Keratinocyte (primary cell): ENCODE results near the gene COX6B2. TPM values are rescaled to one million over a fixed set of nuclear protein-coding genes. Genes with fewer than 3 reads are reported as not detected.

Source experiments
- DNase-seq: peaks from one replicate; pipeline ENCODE4 v3.0.0-alpha.2; 2011; ENCODE audit warnings: low read depth, missing footprints, low spot score
- FAIRE-seq: peaks from 2 replicates; lab custom pipeline; 2011; peaks lifted over from hg19 to GRCh38; lab: Jason Lieb, UNC
- H2AFZ ChIP-seq: 2 replicates; pipeline ENCODE4 v1.6.0; 2012; ENCODE audit warnings: low read length, control low read depth, inconsistent platforms; ENCODE audit not compliant: control insufficient read depth
- H3K27ac ChIP-seq: 2 replicates; pipeline ENCODE4 v1.5.1; 2011; ENCODE audit warnings: low read length; ENCODE audit not compliant: control insufficient read depth, insufficient read depth
- H3K27me3 ChIP-seq: 3 replicates; pipeline ENCODE4 v1.6.0; 2011; ENCODE audit warnings: low read length; ENCODE audit not compliant: control insufficient read depth, insufficient read depth; ENCODE audit errors: extremely low read depth
- H3K36me3 ChIP-seq, 2 experiments: 2 replicates in 1 of 2; 3 replicates in 1 of 2; pipeline ENCODE4 v1.5.1; 2011; ENCODE audit warnings: low read length in 2 of 2, mild to moderate bottlenecking in 1 of 2; ENCODE audit not compliant: control insufficient read depth in 2 of 2, insufficient read depth in 2 of 2; ENCODE audit errors: extremely low read depth in 1 of 2
- H3K4me1 ChIP-seq: 3 replicates; pipeline ENCODE4 v1.5.1; 2011; ENCODE audit warnings: low read length; ENCODE audit not compliant: control insufficient read depth, insufficient read depth; ENCODE audit errors: extremely low read depth
- H3K4me2 ChIP-seq: 3 replicates; pipeline ENCODE4 v1.6.0; 2011; ENCODE audit warnings: low read depth, low read length; ENCODE audit not compliant: control insufficient read depth, insufficient read depth; ENCODE audit errors: extremely low read depth
- H3K4me3 ChIP-seq, 3 experiments: fragments of 200-600 bp in 1 of 3; sonication (generic) in 1 of 3; 2 replicates in 2 of 3; 3 replicates in 1 of 3; pipeline ENCODE4 v1.5.1; 2011 to 2016; ENCODE audit warnings: low read length in 3 of 3, mild to moderate bottlenecking in 3 of 3, control low read depth in 2 of 3, inconsistent platforms in 1 of 3, low read depth in 1 of 3, mixed read lengths in 1 of 3, mixed run types in 1 of 3, moderate library complexity in 1 of 3; ENCODE audit not compliant: control insufficient read depth in 2 of 3, insufficient read depth in 2 of 3; ENCODE audit errors: extremely low read depth in 1 of 3
- H3K79me2 ChIP-seq: 2 replicates; pipeline ENCODE4 v1.6.0; 2012; ENCODE audit warnings: low read length; ENCODE audit not compliant: control insufficient read depth, insufficient read depth
- H3K9ac ChIP-seq: 3 replicates; pipeline ENCODE4 v1.6.0; 2011; ENCODE audit warnings: low read length; ENCODE audit not compliant: control insufficient read depth, insufficient read depth; ENCODE audit errors: extremely low read depth
- H3K9me1 ChIP-seq: 3 replicates; pipeline ENCODE4 v1.6.0; 2011; ENCODE audit warnings: low read length; ENCODE audit not compliant: control insufficient read depth, insufficient read depth; ENCODE audit errors: extremely low read depth
- H3K9me3 ChIP-seq: 2 replicates; pipeline ENCODE4 v1.5.1; 2012; ENCODE audit warnings: low read depth, low read length; ENCODE audit not compliant: control insufficient read depth
- H4K20me1 ChIP-seq: 3 replicates; pipeline ENCODE4 v1.6.0; 2011; ENCODE audit warnings: low read length; ENCODE audit not compliant: control insufficient read depth, insufficient read depth; ENCODE audit errors: extremely low read depth
- EZH2 ChIP-seq: IDR thresholded peaks from one replicate; pipeline ENCODE4 v1.6.1; 2012; ENCODE audit warnings: inconsistent platforms, mild to moderate bottlenecking, low read length, moderate library complexity
- dilution Hi-C: fragments of 300-500 bp; cut with MboI; formaldehyde crosslinking; loops from one replicate; pipeline ENCODE4 v1.7.0; 2020; ENCODE audit warnings: low sequenced_read_pairs; ENCODE audit not compliant: extremely low pct_ligation_motif_present
- polyA plus RNA-seq, 5 experiments: library from polyadenylated mRNA; depleted of rRNA in 3 of 5; stranded (reverse) in 3 of 5; stranded (forward) in 1 of 5; unstranded in 1 of 5; fragments of >200 nt; gene quantifications; 1 replicate in 1 of 5; 2 replicates in 3 of 5; 3 replicates in 1 of 5; pipeline versions ENCODE4 v1.2.1 to v1.2.3, GENCODE V29; 2011 to 2012; ENCODE audit warnings: missing spikeins in 2 of 5, low read depth in 1 of 5, low replicate concordance in 1 of 5
- TF ChIP-seq, protein P1 (sequence below), 3 experiments: IDR thresholded peaks in 1 of 3; conservative IDR thresholded peaks in 1 of 3; optimal IDR thresholded peaks in 1 of 3; 2 replicates in 2 of 3; 3 replicates in 1 of 3; pipeline versions ENCODE3 to v1.5.1; 2011; ENCODE audit warnings: low read length in 3 of 3, mild to moderate bottlenecking in 3 of 3, moderate library complexity in 2 of 3, control low read depth in 1 of 3, inconsistent platforms in 1 of 3; ENCODE audit not compliant: insufficient read depth in 2 of 3; ENCODE audit errors: extremely low read depth in 1 of 3

Gene COX6B2
- polyA plus RNA-seq, 1 donor (not counting 4 experiments of a cell fraction or from before 2014, with no cell fraction given), result 1.4 TPM

DNA sequence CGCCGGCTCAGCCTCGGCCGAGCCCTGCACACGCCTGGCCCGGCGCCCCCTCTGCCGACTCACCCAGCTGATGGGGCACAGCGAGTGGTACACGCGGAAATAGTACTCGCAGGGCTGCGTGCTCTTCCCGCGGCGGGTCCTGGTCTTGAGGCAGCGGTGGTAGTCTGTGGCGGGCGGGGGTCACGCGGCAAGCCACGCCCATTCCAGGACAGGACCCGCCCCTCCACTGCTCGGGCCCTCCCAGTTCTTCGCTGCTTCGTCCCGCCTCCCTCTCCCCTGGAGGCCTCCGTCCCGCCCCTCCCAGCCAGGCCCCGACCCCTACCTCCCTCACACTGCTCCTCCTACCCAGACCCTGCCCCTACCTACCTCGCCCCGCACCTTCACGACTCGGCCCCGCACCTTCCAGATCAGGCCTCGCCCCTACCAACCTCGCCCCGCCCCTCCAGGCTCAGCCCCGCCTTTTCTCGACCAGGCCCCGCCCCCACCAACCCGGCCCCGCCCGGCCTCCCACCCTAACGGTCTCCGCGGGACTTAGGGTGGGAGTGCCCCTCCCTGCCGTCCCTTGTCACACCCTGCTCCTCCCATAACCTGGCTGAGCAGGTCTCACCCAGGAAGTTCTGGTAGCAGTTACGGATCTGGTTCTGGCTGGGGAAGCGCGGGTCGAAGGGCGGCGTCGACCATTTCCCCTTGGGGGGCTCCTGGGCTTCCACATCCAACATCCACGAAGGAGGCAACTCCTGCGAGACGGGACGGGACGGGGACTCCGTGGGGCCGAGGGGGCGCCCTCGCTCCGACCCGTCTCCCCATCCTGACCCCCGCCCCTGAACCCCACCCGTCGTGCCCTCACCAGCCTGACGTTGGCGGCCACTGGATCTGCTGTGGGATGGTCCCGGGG is 469 bp downstream of the COX6B2 start:
- peaks cover 29% of the 10 kb centered on the region for H3K27me3 ChIP-seq
- H2AFZ ChIP-seq, result peak overlapping the region; percentile 81
- H3K4me2 ChIP-seq, result peak overlapping the region; percentile 86
- no peaks in the 10 kb centered on the region for H4K20me1 ChIP-seq
- dilution Hi-C loops, result no loop called here
- H3K9me1 ChIP-seq, result no peaks in the 10 kb centered on the region
- no peak for TF ChIP-seq EZH2
- TF ChIP-seq, protein P1, sequence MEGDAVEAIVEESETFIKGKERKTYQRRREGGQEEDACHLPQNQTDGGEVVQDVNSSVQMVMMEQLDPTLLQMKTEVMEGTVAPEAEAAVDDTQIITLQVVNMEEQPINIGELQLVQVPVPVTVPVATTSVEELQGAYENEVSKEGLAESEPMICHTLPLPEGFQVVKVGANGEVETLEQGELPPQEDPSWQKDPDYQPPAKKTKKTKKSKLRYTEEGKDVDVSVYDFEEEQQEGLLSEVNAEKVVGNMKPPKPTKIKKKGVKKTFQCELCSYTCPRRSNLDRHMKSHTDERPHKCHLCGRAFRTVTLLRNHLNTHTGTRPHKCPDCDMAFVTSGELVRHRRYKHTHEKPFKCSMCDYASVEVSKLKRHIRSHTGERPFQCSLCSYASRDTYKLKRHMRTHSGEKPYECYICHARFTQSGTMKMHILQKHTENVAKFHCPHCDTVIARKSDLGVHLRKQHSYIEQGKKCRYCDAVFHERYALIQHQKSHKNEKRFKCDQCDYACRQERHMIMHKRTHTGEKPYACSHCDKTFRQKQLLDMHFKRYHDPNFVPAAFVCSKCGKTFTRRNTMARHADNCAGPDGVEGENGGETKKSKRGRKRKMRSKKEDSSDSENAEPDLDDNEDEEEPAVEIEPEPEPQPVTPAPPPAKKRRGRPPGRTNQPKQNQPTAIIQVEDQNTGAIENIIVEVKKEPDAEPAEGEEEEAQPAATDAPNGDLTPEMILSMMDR (optimal IDR thresholded peaks at IDR 0.05 in 1 of 3, IDR thresholded peaks at IDR 0.05 in 1 of 3, conservative IDR thresholded peaks at IDR 0.05 in 1 of 3; ENCODE audit: extremely low read depth in 1 of 3, insufficient read depth in 2 of 3, low read length in 3 of 3), result no peak
- no peaks in the 10 kb centered on the region for H3K36me3 ChIP-seq
- DNase-seq (no peak), FAIRE-seq (no peak)
- no peaks in the 10 kb centered on the region for H3K79me2 ChIP-seq
- H3K27ac ChIP-seq, result no peak overlapping the region
- H3K9me3 ChIP-seq, result no peaks in the 10 kb centered on the region
- H3K4me3 ChIP-seq, result peak overlapping the region; percentile 46 to 66 (median 63)
- peak overlapping the region; percentile 50 for H3K9ac ChIP-seq
- H3K4me1 ChIP-seq, result peaks cover 9% of the 10 kb centered on the region

DNA sequence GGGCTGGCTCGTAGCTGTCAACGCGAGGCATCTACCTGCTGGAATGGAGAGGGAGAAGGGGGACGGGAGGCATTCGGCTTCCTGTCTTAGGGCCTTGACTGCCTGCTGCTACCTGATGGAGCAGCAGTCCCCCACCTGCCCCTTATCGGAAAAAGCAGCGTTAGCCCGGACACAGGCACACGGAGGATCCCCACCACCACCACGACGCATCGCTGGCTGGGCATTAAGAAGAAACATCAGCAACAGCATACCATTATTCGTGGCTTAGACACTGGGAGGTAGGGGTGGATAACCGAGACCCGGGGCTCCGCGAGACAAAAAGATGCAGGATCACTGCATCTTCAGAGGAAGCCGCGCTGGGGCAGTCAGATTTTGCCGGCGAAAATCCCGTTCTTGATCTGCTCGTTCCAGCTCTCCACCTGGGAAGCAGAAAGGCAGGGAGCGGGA is 1.1 kb downstream of the COX6B2 start:
- H3K4me3 ChIP-seq, result peak overlapping the region; percentile 46 to 66 (median 63)
- dilution Hi-C loops, result no loop called here
- peaks cover 29% of the 10 kb centered on the region for H3K27me3 ChIP-seq
- peak overlapping the region; percentile 86 for H3K4me2 ChIP-seq
- no peaks in the 10 kb centered on the region for H3K9me3 ChIP-seq
- TF ChIP-seq, protein P1 (optimal IDR thresholded peaks at IDR 0.05 in 1 of 3, IDR thresholded peaks at IDR 0.05 in 1 of 3, conservative IDR thresholded peaks at IDR 0.05 in 1 of 3; ENCODE audit: extremely low read depth in 1 of 3, insufficient read depth in 2 of 3, low read length in 3 of 3), result no peak
- peak; percentile 37 for TF ChIP-seq EZH2
- FAIRE-seq (no peak), DNase-seq (no peak)
- no peak overlapping the region for H3K27ac ChIP-seq
- peak overlapping the region; percentile 81 for H2AFZ ChIP-seq
- H3K4me1 ChIP-seq, result peaks cover 9% of the 10 kb centered on the region
- H3K79me2 ChIP-seq, result no peaks in the 10 kb centered on the region
- H3K9me1 ChIP-seq, result no peaks in the 10 kb centered on the region
- no peaks in the 10 kb centered on the region for H4K20me1 ChIP-seq
- peak overlapping the region; percentile 50 for H3K9ac ChIP-seq
- peaks cover 0 to under 1% of the 10 kb centered on the region in 2 experiments for H3K36me3 ChIP-seq
